ENCODE results near the gene FAM50A.

FAM50A gene

GRCh38 chrX:154417157-154417556 is 26.8 kb upstream of the FAM50A start:
- no peak for DNase-seq

DNA sequence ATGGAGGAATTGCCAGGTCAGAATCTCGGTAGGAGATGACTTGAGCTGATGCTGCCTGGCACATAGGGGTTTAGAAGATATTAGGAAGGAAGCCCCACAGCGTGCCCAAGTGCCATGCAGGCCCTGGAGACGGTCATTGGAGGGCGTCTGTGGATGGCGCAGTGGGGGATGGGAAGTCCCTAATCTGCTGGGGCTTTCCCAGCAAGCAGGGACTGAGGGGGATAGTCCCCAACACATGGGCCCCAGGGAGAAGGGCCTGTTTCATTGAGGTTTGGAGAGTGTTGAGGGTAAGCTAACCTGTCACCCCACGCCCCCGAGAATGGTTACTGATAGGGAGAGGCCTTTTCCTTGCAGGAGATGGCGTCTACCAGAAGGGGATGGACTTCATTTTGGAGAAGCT is 24.8 kb upstream of the FAM50A start:
- DNase-seq: no peak

DNA sequence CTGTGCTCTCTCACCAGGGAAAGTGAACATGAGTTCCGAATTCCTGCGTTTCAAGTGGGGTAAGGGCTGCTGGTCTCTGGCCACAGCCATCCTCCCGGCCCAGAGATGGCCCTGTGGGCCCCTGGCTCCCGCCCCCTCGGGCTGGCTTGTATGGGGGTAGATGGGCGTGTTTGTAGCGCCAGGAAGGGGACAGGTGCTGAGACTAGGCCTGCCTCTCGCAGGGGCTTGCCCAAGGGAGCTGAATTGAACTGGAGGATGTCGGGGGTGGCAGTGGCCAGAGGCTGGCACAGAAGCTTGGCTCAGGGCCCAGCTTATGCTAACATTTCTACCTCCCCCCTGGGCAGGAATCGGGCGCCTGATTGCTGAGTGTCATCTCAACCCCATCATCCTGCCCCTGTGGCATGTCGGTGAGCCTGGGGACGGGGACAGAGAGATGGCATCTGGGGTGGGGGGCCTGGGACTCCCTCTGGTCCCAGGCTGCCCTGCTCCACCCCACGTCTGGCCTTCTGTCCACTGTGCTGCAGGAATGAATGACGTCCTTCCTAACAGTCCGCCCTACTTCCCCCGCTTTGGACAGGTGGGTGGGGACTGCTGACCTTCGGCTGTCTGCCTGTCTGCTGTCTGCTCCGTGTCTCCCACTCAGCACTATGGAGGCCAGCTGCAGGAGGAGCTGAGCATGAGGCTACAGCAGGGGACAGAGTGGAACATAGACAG is 24.1 kb upstream of the FAM50A start:
- DNase-seq: no peak

- no peak for DNase-seq
These were observed 23.6 kb upstream of the FAM50A start for GRCh38 chrX:154420402-154420756.

DNA sequence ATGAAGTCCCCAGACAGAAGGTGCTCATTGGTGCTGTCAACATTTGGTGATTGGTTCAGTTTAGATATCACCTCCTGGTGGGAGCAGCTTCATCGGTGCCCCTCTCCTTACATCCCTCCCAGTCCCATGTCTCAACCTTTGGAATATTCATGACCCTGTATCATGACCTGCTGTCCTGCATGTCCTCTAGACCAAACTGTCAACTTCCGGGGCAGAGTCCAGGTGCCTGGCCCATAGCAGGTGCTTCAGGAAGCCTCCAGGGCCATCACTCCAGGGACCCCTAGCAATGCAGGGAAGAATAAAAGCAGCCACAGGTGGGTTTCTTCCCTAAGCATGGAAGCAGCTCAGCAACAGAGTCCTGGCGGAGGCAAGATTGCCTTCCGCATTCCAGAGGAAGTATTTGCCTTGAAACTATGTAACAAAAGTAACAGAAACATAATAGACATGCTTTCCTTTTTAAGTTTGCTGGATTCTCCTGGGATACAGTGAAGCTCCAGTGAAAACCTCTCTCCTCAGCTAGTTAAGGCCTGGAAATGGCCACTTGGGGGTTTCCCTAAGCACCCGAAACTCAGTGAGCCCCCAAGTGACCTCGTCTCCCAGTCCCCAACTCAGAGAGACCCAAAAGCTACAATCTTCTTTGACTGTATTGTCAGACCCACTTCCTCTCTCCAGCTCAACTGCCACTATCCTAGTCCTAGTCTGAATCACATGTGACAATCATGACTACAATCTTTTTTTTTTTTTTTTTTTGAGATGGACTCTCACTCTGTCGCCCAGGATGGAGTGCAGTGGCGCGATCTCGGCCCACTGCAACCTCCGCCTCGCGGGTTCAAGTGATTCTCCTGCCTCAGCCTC is 16.8 kb upstream of the FAM50A start:
- no peak for DNase-seq

DNA sequence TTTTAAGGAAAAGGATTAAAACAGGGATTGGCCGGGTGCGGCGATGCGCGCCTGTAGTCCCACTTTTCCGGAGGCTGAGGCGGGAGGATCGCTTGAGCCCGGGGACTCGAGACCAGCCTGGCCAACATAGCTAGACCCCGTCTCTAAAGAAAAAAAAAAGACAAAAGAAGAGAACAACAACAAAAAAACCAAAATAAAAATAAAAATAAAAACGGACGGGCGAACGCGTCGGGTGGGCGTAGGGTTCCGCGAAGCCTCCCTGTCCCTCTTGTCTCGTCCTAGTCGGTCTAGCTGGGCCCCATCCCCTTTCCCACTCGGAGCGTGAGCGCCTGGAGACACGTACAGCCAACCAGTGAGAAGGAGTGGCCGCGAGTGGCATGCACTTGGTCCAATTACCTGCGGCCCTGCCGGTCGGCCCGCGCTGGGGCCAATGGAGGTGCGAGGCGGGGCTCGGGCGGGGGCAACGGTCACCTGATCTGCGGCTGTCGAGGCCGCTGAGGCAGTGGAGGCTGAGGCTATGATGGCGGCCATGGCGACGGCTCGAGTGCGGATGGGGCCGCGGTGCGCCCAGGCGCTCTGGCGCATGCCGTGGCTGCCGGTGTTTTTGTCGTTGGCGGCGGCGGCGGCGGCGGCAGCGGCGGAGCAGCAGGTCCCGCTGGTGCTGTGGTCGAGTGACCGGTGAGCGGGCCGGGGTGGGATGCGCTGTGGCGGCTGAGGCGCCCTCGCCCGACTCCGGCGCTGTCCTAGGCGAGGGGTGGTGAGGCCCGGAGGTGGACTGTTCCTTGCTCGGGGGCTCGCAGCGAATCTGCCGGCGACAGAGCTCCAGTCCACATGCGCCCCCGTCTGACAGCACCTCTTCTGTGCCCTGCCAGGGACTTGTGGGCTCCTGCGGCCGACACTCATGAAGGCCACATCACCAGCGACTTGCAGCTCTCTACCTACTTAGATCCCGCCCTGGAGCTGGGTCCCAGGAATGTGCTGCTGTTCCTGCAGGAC is 15.5 kb upstream of the FAM50A start, which contains the start of gene ATP6AP1:
Gene ATP6AP1 (plus strand): TSS at position 502 of the 996 bp plus-strand sequence. CDS start 16 bp downstream, at position 518.
- DNase-seq: peak; percentile 97

GRCh38 chrX:154429711-154430110 is 14.2 kb upstream of the FAM50A start:
- no peak for DNase-seq

GRCh38 chrX:154430479-154430878 is 13.5 kb upstream of the FAM50A start:
- no peak for DNase-seq

GRCh38 chrX:154430916-154431315 is 13.0 kb upstream of the FAM50A start:
- DNase-seq: no peak

DNA sequence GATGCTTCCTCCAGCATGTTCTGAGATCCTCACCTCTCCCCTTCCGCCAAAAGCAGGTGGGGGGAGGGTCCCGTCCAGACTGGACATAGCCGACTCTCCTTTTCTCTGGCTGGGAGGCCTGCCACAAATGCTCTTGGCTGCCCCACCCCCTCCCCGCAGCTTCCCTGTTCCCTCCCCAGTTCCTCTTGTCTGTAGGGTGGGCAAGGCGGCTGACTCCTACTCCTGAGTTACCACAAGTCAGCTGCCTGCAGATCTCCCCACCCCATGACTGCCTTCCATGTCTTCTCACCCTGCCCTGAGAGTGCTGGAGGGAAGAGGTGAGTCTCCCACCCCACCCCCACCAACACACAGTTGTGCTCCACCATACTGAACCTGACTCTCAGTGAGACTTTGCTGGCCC is 12.6 kb upstream of the FAM50A start:
- DNase-seq: no peak

GRCh38 chrX:154432210-154432609 is 11.7 kb upstream of the FAM50A start:
- no peak for DNase-seq

GRCh38 chrX:154433605-154434004 is 10.3 kb upstream of the FAM50A start:
- DNase-seq: no peak

DNA sequence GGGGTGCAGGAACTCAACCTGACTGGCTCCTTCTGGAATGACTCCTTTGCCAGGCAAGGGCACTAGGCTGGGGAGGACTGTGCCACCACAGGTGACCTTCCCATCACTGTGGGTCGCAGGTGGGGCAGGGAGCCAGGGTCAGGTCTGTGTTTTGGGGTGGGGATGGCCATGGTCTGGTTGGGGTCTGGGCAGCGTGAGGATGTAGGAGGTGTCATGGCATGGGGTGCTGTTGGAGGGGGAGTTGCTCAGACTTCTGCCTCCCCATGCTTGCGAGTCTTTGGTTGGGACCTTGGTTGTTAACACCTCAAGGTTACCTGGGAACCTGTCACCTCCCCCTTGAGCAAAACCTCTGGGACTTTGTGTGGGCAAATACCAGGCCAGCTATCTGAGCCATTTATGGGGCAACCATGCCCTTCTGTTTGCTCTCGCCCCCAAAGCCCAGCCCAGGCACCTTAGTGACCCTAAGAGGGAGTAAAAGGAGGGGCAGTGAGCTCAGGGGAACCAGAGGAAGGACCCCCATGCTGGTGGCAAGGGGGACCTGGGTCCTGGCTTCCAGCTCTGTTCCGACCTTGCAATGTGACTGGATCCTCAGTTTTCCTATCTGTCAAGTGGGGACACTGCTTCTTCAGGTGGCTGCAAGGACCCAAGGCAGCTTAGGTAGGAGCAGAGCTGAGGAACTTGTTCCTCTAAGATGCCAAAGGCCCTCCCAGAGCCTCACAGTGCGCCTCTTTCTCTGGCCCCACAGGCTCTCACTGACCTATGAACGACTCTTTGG is 9.4 kb upstream of the FAM50A start:
- no peak for DNase-seq

DNA sequence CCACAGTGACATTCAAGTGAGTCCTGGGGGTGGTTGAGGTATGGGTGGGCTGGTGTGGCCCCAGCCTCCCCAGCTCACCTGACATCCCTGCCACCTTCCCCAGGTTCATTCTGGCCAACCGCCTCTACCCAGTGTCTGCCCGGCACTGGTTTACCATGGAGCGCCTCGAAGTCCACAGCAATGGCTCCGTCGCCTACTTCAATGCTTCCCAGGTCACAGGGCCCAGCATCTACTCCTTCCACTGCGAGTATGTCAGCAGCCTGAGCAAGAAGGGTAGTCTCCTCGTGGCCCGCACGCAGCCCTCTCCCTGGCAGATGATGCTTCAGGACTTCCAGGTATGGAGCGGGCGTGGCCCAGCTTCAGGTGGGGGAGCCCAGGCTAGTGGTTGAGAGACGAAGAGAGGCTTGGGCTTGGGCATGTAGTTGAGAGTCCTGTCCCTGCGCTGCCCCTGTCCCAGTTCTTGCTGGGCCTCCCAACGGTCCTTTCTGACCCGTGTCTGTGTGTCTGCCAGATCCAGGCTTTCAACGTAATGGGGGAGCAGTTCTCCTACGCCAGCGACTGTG is 8.7 kb upstream of the FAM50A start:
- DNase-seq: no peak

- peak; percentile 66 for DNase-seq
These were observed 7.5 kb upstream of the FAM50A start for GRCh38 chrX:154436374-154436982.

DNA sequence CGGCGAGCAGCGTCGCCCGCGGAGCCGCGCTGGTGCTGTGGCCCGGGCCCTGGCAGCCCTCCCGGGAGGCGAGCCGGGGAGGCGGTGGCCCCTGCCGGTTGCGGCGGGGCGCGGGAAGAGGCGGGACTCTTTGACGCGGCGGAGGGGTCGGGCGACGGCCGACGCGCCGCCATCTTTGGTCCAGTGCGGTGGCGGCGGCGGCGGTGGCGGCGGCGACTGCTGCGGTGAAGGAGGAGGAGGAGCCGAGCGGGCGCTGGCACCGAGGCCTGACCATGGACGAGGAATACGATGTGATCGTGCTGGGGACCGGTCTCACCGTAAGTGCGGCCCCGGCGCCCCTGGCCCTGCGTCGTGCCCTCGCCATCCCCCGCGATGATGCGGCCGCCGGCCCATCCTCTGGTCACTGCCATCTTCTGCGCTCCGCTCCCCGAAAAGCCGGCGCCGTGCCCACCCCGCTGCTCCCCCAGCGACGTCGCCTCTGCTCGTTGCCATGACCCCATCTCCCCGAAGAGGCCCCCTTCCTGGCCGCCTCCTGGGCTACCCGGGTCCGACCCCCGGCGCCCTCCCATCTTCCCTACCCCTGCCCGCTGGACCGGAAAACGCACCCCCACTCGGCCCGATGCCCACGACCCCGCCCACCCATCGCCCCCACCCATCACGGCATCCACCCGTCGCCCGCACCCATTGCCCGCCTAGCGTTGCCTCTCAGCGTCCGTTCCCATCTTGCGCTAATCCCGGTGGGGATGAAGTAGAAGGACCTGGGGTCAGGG is 6.8 kb upstream of the FAM50A start, which contains the start of gene GDI1:
Gene GDI1 (plus strand): TSS at position 172 of the 770 bp plus-strand sequence. CDS start 101 bp downstream, at position 273.
- no peak for DNase-seq

GRCh38 chrX:154437971-154438893 is 5.7 kb upstream of the FAM50A start:
- DNase-seq: no peak

DNA sequence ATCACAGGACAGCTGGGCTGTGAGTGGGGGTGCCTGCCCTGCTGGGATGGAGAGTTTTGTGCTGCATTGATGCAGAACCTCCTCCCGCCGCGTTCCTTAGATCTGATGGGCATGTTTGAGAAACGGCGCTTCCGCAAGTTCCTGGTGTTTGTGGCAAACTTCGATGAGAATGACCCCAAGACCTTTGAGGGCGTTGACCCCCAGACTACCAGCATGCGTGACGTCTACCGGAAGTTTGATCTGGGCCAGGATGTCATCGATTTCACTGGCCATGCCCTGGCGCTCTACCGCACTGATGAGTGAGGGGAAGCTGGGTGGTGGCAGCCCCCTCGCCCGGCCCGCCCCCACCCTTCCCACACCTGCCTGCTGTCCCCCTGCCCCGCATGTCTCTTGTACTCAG is 4.1 kb upstream of the FAM50A start:
- DNase-seq: no peak
